PC-3 (cell line): ENCODE results near the gene RHOBTB3. TPM values are rescaled to one million over a fixed set of nuclear protein-coding genes. Genes with fewer than 3 reads are reported as not detected.

Experiments used
- ATAC-seq: fragments of 200-7000 bp; cut with Tn5 transposase; 2 replicates; pipeline ENCODE4 v1.9.1; 2020; ENCODE audit warnings: mild to moderate bottlenecking, moderate library complexity
- BruUV-seq: library from RNA; stranded (reverse); fragments of 400-500 nt; replicated peaks from 2 replicates; lab custom pipeline; 2021; lab: Mats Ljungman, UMichigan
- CTCF ChIA-PET: fragments of 300-600 bp; sonication (Branson Sonifier 250); formaldehyde crosslinking; loops from one replicate; lab custom pipeline; 2022; ENCODE audit warnings: antibody characterized with exemption; lab: Charles Lee
- POLR2A ChIA-PET: fragments of 300-600 bp; sonication (Branson Sonifier 250); formaldehyde crosslinking; loops from one replicate; lab custom pipeline; 2022; ENCODE audit warnings: antibody characterized with exemption; ENCODE audit not compliant: unreplicated experiment; lab: Charles Lee
- DNase-seq: peaks from one replicate; pipeline ENCODE4 v3.0.0-alpha.2; 2015
- H2AFZ ChIP-seq: fragments of 300-600 bp; sonication (generic); 2 replicates; pipeline ENCODE4 v1.6.0; 2016; ENCODE audit warnings: antibody characterized with exemption, low read length
- H3F3A ChIP-seq: fragments of 300-600 bp; sonication (generic); one replicate; pipeline ENCODE4 v1.6.0; 2017; ENCODE audit warnings: antibody characterized with exemption, low read length, control low read depth, mild to moderate bottlenecking; ENCODE audit not compliant: unreplicated experiment
- H3K27ac ChIP-seq: fragments of 300-600 bp; sonication (generic); 2 replicates; pipeline ENCODE4 v1.5.1; 2016; ENCODE audit warnings: mild to moderate bottlenecking, low read length
- H3K27me3 ChIP-seq: fragments of 300-600 bp; sonication (generic); 2 replicates; pipeline ENCODE4 v1.6.1; 2016; ENCODE audit warnings: low read length, mixed read lengths
- H3K36me3 ChIP-seq: fragments of 300-600 bp; sonication (generic); 2 replicates; pipeline ENCODE4 v1.6.1; 2016; ENCODE audit warnings: low read depth, mixed run types, low read length, mixed read lengths
- H3K4me1 ChIP-seq: fragments of 300-600 bp; sonication (generic); 2 replicates; pipeline ENCODE4 v1.5.1; 2016; ENCODE audit warnings: low read length; ENCODE audit not compliant: insufficient read depth
- H3K4me2 ChIP-seq: fragments of 300-600 bp; sonication (generic); 2 replicates; pipeline ENCODE4 v1.6.0; 2016; ENCODE audit warnings: low read length
- H3K4me3 ChIP-seq: fragments of 300-600 bp; sonication (generic); 2 replicates; pipeline ENCODE4 v1.5.1; 2016; ENCODE audit warnings: mild to moderate bottlenecking, low read length, mixed read lengths
- H3K79me2 ChIP-seq: fragments of 300-600 bp; sonication (generic); 2 replicates; pipeline ENCODE4 v1.6.1; 2017; ENCODE audit warnings: low read length, mixed read lengths
- H3K9ac ChIP-seq: fragments of 300-600 bp; sonication (generic); 2 replicates; pipeline ENCODE4 v1.6.0; 2016; ENCODE audit warnings: mild to moderate bottlenecking, low read length
- H3K9me2 ChIP-seq: fragments of 300-600 bp; sonication (generic); replicated peaks from 2 replicates; pipeline ENCODE4 v1.6.1; 2016; ENCODE audit warnings: mixed run types, low read length, mixed read lengths
- H3K9me3 ChIP-seq: fragments of 300-600 bp; sonication (generic); 2 replicates; pipeline ENCODE4 v1.6.1; 2016; ENCODE audit warnings: low read length, mixed read lengths
- H4K20me1 ChIP-seq: fragments of 300-600 bp; sonication (generic); 2 replicates; pipeline ENCODE4 v1.6.1; 2016; ENCODE audit warnings: low read length, mixed read lengths
- EZH2 ChIP-seq: fragments of 300-600 bp; sonication (generic); IDR thresholded peaks from one replicate; pipeline ENCODE4 v1.6.1; 2017; ENCODE audit warnings: antibody characterized with exemption, mild to moderate bottlenecking, low read length; ENCODE audit not compliant: unreplicated experiment
- EZH2phosphoT487 ChIP-seq: fragments of 300-600 bp; sonication (generic); IDR thresholded peaks from 2 replicates; pipeline ENCODE4 v1.6.1; 2018; ENCODE audit warnings: mild to moderate bottlenecking, antibody characterized with exemption, low read length, borderline replicate concordance
- intact Hi-C: fragments of 100-400 bp; cut with micrococcal nuclease; formaldehyde crosslinking; loops from 2 replicates; pipeline ENCODE4 v1.9.0; 2023
- total RNA-seq: library from RNA; depleted of rRNA; stranded (reverse); fragments of >200 nt; gene quantifications from 2 replicates; pipeline ENCODE4 v1.2.3, GENCODE V29; 2014
- TF ChIP-seq, protein P1 (sequence below): fragments of 300-600 bp; sonication (generic); conservative IDR thresholded peaks from 2 replicates; pipeline ENCODE4 v1.5.1; 2017; ENCODE audit warnings: antibody characterized with exemption, low read depth, mild to moderate bottlenecking, low read length

The RHOBTB3 gene
- total RNA-seq, 1 experiment from 2014 or later, result 16.3 TPM

DNA sequence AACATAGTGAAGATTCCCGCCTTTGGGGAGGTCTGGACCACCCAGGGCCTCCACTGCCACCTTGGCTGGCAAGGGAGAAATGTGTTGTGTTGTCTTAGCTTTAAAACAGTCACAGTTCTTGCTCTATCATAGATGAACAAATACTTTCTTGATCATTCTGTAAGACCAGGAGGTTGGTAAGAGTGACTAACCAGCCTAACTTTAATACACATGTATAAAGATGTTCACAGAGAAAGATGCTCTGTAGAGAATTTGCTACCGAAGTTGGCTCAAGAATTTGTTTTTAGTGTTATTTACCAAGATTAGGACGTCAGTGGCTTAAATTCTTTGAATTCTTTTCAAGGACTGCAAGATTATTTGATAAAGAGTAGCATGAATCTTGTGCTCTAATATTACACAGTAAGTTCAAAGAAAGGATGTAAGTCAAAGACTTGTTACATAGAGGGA lies 63.0 kb downstream of the RHOBTB3 start:
- H3K9me2 ChIP-seq, result no peaks in the 10 kb centered on the region
- ATAC-seq (no peak), DNase-seq (no peak)
- no peaks in the 10 kb centered on the region for H4K20me1 ChIP-seq
- H3K4me3 ChIP-seq, result no peak overlapping the region
- no peaks in the 10 kb centered on the region for H3K79me2 ChIP-seq
- H3K4me2 ChIP-seq, result no peak overlapping the region
- no peaks in the 10 kb centered on the region for H3F3A ChIP-seq
- no peaks in the 10 kb centered on the region for H3K4me1 ChIP-seq
- no peak overlapping the region for H2AFZ ChIP-seq
- no peak for TF ChIP-seq EZH2
- no peak for TF ChIP-seq EZH2phosphoT487
- TF ChIP-seq, protein P1, sequence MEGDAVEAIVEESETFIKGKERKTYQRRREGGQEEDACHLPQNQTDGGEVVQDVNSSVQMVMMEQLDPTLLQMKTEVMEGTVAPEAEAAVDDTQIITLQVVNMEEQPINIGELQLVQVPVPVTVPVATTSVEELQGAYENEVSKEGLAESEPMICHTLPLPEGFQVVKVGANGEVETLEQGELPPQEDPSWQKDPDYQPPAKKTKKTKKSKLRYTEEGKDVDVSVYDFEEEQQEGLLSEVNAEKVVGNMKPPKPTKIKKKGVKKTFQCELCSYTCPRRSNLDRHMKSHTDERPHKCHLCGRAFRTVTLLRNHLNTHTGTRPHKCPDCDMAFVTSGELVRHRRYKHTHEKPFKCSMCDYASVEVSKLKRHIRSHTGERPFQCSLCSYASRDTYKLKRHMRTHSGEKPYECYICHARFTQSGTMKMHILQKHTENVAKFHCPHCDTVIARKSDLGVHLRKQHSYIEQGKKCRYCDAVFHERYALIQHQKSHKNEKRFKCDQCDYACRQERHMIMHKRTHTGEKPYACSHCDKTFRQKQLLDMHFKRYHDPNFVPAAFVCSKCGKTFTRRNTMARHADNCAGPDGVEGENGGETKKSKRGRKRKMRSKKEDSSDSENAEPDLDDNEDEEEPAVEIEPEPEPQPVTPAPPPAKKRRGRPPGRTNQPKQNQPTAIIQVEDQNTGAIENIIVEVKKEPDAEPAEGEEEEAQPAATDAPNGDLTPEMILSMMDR, result no peak
- CTCF ChIA-PET, result no interaction called here
- intact Hi-C loops, result no loop called here
- no peaks in the 10 kb centered on the region for H3K27me3 ChIP-seq
- H3K36me3 ChIP-seq, result no peaks in the 10 kb centered on the region
- POLR2A ChIA-PET, result no interaction called here
- BruUV-seq, result no TSS peak
- H3K27ac ChIP-seq, result no peak overlapping the region
- H3K9ac ChIP-seq, result no peak overlapping the region
- no peaks in the 10 kb centered on the region for H3K9me3 ChIP-seq

- no peaks in the 10 kb centered on the region for H3K4me1 ChIP-seq
- no peak overlapping the region for H2AFZ ChIP-seq
- no peak overlapping the region for H3K4me2 ChIP-seq
- H3K9ac ChIP-seq, result no peak overlapping the region
- H4K20me1 ChIP-seq, result no peaks in the 10 kb centered on the region
- TF ChIP-seq EZH2phosphoT487, result no peak
- TF ChIP-seq EZH2, result no peak
- TF ChIP-seq, protein P1, result no peak
- no peaks in the 10 kb centered on the region for H3K36me3 ChIP-seq
- no TSS peak for BruUV-seq
- intact Hi-C loops, result no loop called here
- H3K27me3 ChIP-seq, result no peaks in the 10 kb centered on the region
- CTCF ChIA-PET, result no interaction called here
- no peaks in the 10 kb centered on the region for H3K79me2 ChIP-seq
- no peak overlapping the region for H3K4me3 ChIP-seq
- DNase-seq, result no peak
- no peaks in the 10 kb centered on the region for H3K9me3 ChIP-seq
- ATAC-seq, result no peak
- no peak overlapping the region for H3K27ac ChIP-seq
- no peaks in the 10 kb centered on the region for H3F3A ChIP-seq
- H3K9me2 ChIP-seq, result no peaks in the 10 kb centered on the region
- POLR2A ChIA-PET, result no interaction called here
Observed at GRCh38 chr5:95797301-95797700, 66.2 kb downstream of the RHOBTB3 start.

- ChIA-PET CTCF (no interaction called here), POLR2A (no interaction called here)
- H3K4me2 ChIP-seq, result no peak overlapping the region
- DNase-seq (no peak), ATAC-seq (no peak)
- intact Hi-C loops, result no loop called here
- no peak overlapping the region for H3K4me3 ChIP-seq
- H3F3A ChIP-seq, result no peaks in the 10 kb centered on the region
- BruUV-seq, result no TSS peak
- no peaks in the 10 kb centered on the region for H3K79me2 ChIP-seq
- TF ChIP-seq, protein P1, result no peak
- TF ChIP-seq EZH2phosphoT487, result no peak
- no peak overlapping the region for H3K9ac ChIP-seq
- no peaks in the 10 kb centered on the region for H3K9me2 ChIP-seq
- H3K4me1 ChIP-seq, result no peaks in the 10 kb centered on the region
- no peaks in the 10 kb centered on the region for H4K20me1 ChIP-seq
- H3K9me3 ChIP-seq, result no peaks in the 10 kb centered on the region
- H3K27me3 ChIP-seq, result no peaks in the 10 kb centered on the region
- no peaks in the 10 kb centered on the region for H3K36me3 ChIP-seq
- no peak overlapping the region for H3K27ac ChIP-seq
- no peak overlapping the region for H2AFZ ChIP-seq
Observed at GRCh38 chr5:95798048-95798447, 66.9 kb downstream of the RHOBTB3 start.
